Peyer's patch (tissue), 4 donors: ENCODE results near the gene TLR7. TPM values are rescaled to one million over a fixed set of nuclear protein-coding genes. Genes with fewer than 3 reads are reported as not detected.

Experiments used
- DNase-seq, 3 donors: peaks; one replicate each; pipeline ENCODE4 v3.0.0-alpha.2; 2017 to 2019
- H3K27ac ChIP-seq, 4 donors: fragments of 200-600 bp; sonication (generic); one replicate each; pipeline ENCODE4 v1.5.1; 2016 to 2019
- H3K27me3 ChIP-seq, 2 donors: fragments of 200-600 bp; sonication (generic); one replicate each; pipeline ENCODE4 v1.5.1; 2019
- H3K36me3 ChIP-seq, 3 donors: fragments of 200-600 bp; sonication (generic); one replicate each; pipeline ENCODE4 v1.5.1; 2016 to 2019
- H3K4me1 ChIP-seq, 4 donors: fragments of 200-600 bp; sonication (generic); one replicate each; pipeline ENCODE4 v1.5.1; 2016 to 2019
- H3K4me3 ChIP-seq, 4 donors: fragments of 200-600 bp; sonication (generic); 1 replicate in 3 of 4; 2 replicates in 1 of 4; pipeline ENCODE4 v1.5.1; 2016 to 2019; ENCODE audit warnings: mild to moderate bottlenecking in 1 of 4
- H3K9me3 ChIP-seq, 4 donors: fragments of 200-600 bp; sonication (generic); one replicate each; pipeline ENCODE4 v1.5.1; 2016 to 2019; ENCODE audit warnings: mild to moderate bottlenecking in 1 of 4
- POLR2A ChIP-seq, 2 donors: fragments of 450-650 bp; IDR thresholded peaks; one replicate each; pipeline ENCODE4 v1.5.1; 2017; ENCODE audit warnings: antibody characterized with exemption in 2 of 2, mild to moderate bottlenecking in 2 of 2, moderate library complexity in 2 of 2
- total RNA-seq, 4 donors: library from RNA; depleted of rRNA; stranded (reverse); fragments of >200 nt; gene quantifications; one replicate each; pipeline ENCODE4 v1.1.0, GENCODE V29; 2016
- TF ChIP-seq, protein P1 (sequence below), 6 experiments: fragments of 450-650 bp in 4 of 6; fragments of 200-600 bp in 2 of 6; sonication (generic) in 1 of 6; IDR thresholded peaks; one replicate each; pipeline ENCODE4 v1.5.1; 2017 to 2019; ENCODE audit warnings: antibody characterized with exemption in 6 of 6, mild to moderate bottlenecking in 3 of 6, moderate library complexity in 1 of 6

The TLR7 gene
- total RNA-seq, 4 donors from 2014 or later = 0.27 to 5.0 (median 0.38) TPM; not detected in 1

DNA sequence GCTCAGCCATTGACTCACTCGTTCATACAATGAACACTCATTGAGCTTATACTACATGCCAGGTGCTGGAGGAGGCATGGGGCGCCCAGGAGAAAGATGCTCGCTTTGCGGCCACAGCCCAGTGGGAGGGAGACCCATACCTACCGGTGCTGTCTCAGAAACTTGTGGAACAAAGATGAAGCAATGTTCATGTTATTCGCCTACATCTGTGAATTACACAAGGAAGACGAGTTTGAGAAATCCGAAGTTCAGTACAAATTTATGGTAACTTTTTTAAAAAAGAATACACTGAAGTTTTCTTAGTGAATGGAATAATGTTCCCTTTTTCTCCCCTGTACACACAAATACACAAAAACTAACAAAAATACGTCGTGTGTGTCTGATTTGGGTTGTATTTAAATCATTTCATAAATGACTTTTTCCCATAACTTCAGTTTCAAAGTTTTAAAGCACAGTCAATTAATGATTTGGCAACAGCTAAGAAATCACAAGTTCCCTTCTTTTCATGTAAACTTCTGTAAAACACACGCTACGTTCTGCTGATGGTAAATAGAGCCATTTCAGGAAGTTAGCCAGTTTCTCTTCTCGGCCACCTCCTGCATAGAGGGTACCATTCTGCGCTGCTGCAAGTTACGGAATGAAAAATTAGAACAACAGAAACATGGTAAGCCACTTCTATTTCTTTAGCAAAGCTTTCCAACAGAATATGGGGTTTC lies 39.3 kb downstream of the TLR7 start, which contains the start of gene TLR8:
TSS of gene TLR8 (plus strand) at position 575 of the 716 bp plus-strand sequence. CDS start at position 662, 87 bp downstream.
- H3K4me3 ChIP-seq = no peak within 1 kb of the TSS
- H3K9me3 ChIP-seq = no peaks in the 10 kb centered on the region
- no peak within 1 kb of the TSS for H3K27ac ChIP-seq
- no peak for DNase-seq
- TF ChIP-seq, protein P1, sequence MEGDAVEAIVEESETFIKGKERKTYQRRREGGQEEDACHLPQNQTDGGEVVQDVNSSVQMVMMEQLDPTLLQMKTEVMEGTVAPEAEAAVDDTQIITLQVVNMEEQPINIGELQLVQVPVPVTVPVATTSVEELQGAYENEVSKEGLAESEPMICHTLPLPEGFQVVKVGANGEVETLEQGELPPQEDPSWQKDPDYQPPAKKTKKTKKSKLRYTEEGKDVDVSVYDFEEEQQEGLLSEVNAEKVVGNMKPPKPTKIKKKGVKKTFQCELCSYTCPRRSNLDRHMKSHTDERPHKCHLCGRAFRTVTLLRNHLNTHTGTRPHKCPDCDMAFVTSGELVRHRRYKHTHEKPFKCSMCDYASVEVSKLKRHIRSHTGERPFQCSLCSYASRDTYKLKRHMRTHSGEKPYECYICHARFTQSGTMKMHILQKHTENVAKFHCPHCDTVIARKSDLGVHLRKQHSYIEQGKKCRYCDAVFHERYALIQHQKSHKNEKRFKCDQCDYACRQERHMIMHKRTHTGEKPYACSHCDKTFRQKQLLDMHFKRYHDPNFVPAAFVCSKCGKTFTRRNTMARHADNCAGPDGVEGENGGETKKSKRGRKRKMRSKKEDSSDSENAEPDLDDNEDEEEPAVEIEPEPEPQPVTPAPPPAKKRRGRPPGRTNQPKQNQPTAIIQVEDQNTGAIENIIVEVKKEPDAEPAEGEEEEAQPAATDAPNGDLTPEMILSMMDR (IDR thresholded peaks at IDR 0.05) = no peak
- TF ChIP-seq POLR2A (IDR thresholded peaks at IDR 0.05) = no peak
- no peaks in the 10 kb centered on the region for H3K4me1 ChIP-seq
- H3K36me3 ChIP-seq = no peaks in the 10 kb centered on the region
- no peaks in the 10 kb centered on the region for H3K27me3 ChIP-seq

DNA sequence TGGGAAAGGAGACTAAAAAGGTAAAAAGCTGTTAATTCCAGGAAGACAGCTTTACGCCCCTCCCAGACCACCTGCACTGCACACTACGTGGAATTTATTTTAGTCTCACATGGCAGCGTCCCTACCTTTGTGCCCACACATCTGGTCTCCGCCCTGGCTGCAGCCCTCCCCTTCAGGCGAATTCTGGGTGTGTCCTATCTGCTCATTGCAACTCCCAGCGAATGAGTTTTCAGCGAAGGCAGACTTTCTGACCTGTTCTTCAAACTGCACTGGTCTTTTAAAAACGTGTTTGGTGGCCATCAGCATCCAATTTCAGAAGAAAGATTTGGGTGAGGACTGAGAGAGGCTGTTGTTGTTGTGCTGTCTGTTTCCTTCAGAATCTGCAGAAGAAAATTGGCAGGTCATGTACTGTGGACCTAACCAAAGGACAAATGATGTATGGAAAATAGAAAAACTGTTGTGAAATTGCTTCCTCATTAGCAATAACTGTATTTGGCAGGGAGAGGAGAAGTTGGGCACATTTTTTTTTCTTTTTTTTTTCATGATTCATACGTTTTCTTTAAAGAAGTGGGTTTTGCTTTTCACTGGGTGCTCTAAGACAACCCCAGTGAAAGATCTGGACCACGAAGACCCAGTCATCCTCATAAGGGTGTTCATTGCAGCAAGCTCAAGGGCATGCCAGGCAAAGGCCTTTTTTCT lies 43.7 kb downstream of the TLR7 start:
- H3K9me3 ChIP-seq = no peaks in the 10 kb centered on the region
- no peak for TF ChIP-seq POLR2A (IDR thresholded peaks at IDR 0.05)
- TF ChIP-seq, protein P1 (IDR thresholded peaks at IDR 0.05) = no peak
- no peak overlapping the region for H3K4me3 ChIP-seq
- no peaks in the 10 kb centered on the region for H3K36me3 ChIP-seq
- H3K27ac ChIP-seq = no peak overlapping the region
- DNase-seq = no peak
- H3K27me3 ChIP-seq = no peaks in the 10 kb centered on the region
- no peaks in the 10 kb centered on the region for H3K4me1 ChIP-seq

DNA sequence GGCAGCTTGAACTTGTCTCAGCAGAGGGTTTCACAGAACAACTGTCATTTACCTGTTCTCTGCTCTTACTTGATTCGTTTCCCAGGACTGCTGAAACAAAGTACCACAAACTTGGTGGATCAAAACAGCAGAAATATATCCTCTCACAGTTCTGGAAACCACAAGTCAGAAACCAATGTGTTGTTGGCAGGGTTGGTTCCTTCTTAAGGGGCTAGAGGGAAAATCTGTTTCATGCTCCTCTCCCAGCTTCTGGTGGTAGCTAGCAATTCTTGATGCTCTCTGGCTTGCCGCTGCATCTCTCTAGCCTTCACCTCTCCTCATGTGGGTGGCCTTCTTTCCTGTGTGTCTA lies 44.2 kb downstream of the TLR7 start:
- Histone ChIP-seq H3K9me3 (no peaks in the 10 kb centered on the region), H3K36me3 (no peaks in the 10 kb centered on the region), H3K4me3 (no peak overlapping the region), H3K27me3 (no peaks in the 10 kb centered on the region), H3K27ac (no peak overlapping the region), H3K4me1 (no peaks in the 10 kb centered on the region)
- TF ChIP-seq POLR2A (IDR thresholded peaks at IDR 0.05) = no peak
- TF ChIP-seq, protein P1 (IDR thresholded peaks at IDR 0.05) = no peak
- no peak for DNase-seq

DNA sequence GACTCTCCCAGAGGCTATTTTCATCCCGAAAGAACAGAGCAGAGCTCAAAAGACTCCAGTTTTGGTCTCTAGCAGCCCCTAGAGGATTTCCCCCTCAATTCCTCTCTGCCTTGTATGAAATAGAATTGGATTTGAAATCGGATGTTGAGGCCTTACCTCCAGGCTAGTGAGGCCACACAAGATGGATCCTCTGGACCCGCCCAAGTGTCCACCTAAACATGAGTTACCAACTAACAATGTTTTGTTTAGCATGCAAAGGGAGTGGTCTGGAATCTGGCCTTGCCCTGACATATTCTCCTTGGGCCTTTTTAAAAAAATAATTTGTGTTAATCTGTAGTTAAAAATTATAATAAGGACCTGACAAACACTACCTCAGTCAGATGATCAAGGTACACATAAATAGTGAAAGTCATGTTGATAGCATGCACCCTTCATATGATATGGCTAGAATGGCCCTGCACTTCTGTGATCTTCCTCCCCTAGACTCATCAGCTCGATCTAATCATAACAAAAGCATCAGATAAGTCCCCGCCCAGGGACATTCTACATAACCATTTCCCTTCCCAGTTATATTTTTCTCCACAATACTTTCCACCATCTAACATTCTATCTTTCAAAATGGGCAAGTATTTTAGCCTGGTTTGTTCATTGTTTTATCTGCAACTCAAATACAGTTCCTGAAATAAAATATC lies 46.1 kb downstream of the TLR7 start:
- Histone ChIP-seq H3K27ac (no peak overlapping the region), H3K27me3 (no peaks in the 10 kb centered on the region), H3K4me3 (no peak overlapping the region), H3K4me1 (no peaks in the 10 kb centered on the region), H3K9me3 (no peaks in the 10 kb centered on the region), H3K36me3 (no peaks in the 10 kb centered on the region)
- DNase-seq = no peak
- no peak for TF ChIP-seq POLR2A (IDR thresholded peaks at IDR 0.05)
- TF ChIP-seq, protein P1 (IDR thresholded peaks at IDR 0.05) = no peak

DNA sequence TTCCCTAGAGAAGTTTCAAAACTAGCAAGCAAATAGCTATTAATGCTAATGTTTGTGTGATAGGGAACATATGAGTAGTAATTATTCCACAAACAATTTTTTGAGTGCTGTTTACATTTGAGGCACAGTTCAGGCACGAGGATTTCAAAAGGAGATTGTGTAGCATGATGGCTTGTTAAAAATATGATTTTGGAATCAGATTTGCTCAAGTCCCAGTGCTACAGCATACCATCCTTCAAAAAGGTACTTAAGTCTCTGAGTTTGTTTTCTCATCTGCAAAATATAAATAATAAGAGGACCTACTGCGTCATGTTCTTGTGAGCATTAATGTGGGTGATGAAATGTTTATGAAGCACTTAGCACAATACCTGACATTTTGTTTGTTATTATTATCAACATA lies 50.9 kb downstream of the TLR7 start:
- TF ChIP-seq, protein P1 (IDR thresholded peaks at IDR 0.05) = no peak
- no peak for TF ChIP-seq POLR2A (IDR thresholded peaks at IDR 0.05)
- Histone ChIP-seq H3K27me3 (no peaks in the 10 kb centered on the region), H3K9me3 (no peaks in the 10 kb centered on the region)

More for the DNA sequence above, 50.9 kb downstream of the TLR7 start:
- H3K4me1 ChIP-seq = no peaks in the 10 kb centered on the region
- H3K27ac ChIP-seq = no peak overlapping the region
- H3K36me3 ChIP-seq = no peaks in the 10 kb centered on the region
- no peak overlapping the region for H3K4me3 ChIP-seq
- DNase-seq = no peak
